GM19099 (cell line): ENCODE measurements around the gene SLAMF9.

ENCODE experiments used
- POLR2A ChIP-seq: IDR thresholded peaks from 3 replicates; pipeline ENCODE4 v1.6.1; 2011; ENCODE audit warnings: low read depth; ENCODE audit not compliant: insufficient read length; ENCODE audit errors: extremely low read depth

The SLAMF9 gene

GRCh38 chr1:159915571-159916241 is 38.3 kb downstream of the SLAMF9 start:
- no peak for TF ChIP-seq POLR2A

GRCh38 chr1:159914252-159915018 is 39.6 kb downstream of the SLAMF9 start:
- TF ChIP-seq POLR2A: no peak

GRCh38 chr1:159913451-159914192 is 40.4 kb downstream of the SLAMF9 start:
- no peak for TF ChIP-seq POLR2A

GRCh38 chr1:159911326-159912070 is 42.5 kb downstream of the SLAMF9 start:
- TF ChIP-seq POLR2A: no peak

- TF ChIP-seq POLR2A: no peak
These were observed 45.8 kb downstream of the SLAMF9 start for GRCh38 chr1:159908031-159908940.

- no peak for TF ChIP-seq POLR2A
These were observed 47.1 kb downstream of the SLAMF9 start for GRCh38 chr1:159906960-159907359.

- TF ChIP-seq POLR2A: no peak
These were observed 51.5 kb downstream of the SLAMF9 start for GRCh38 chr1:159902541-159902940.
